RPMI8226 (cell line): Measurements from ENCODE around the gene C1QL4.
"Not testable (repeated sequence)": the region's sequence is repeated elsewhere in the genome, so short reads cannot be mapped to it uniquely, and the experiment has no call there.

Experiments
- DNase-seq: peaks from one replicate; pipeline ENCODE4 v3.0.0-alpha.2; 2015

Gene C1QL4

GRCh38 chr12:49332891-49333371 lies 4.1 kb downstream of the C1QL4 start:
- DNase-seq, result no peak

- no peak for DNase-seq
Observed at GRCh38 chr12:49332441-49332861, 4.5 kb downstream of the C1QL4 start.

- DNase-seq, result peak; percentile 45
Observed at GRCh38 chr12:49331380-49332222, 5.4 kb downstream of the C1QL4 start.

- DNase-seq, result no peak
Observed at GRCh38 chr12:49330631-49331379, 6.2 kb downstream of the C1QL4 start.

- no peak for DNase-seq
Observed at GRCh38 chr12:49330032-49330619, 6.9 kb downstream of the C1QL4 start.

GRCh38 chr12:49328816-49329215 lies 8.2 kb downstream of the C1QL4 start:
- no peak for DNase-seq

- no peak for DNase-seq
Observed at GRCh38 chr12:49327887-49328286, 9.1 kb downstream of the C1QL4 start.

GRCh38 chr12:49327368-49327767 lies 9.6 kb downstream of the C1QL4 start:
- DNase-seq, result no peak

- DNase-seq, result no peak
Observed at GRCh38 chr12:49325606-49326005, 11.4 kb downstream of the C1QL4 start.

GRCh38 chr12:49323524-49324097 lies 13.4 kb downstream of the C1QL4 start:
- DNase-seq, result no peak

- DNase-seq, result peak; percentile 99
Observed at GRCh38 chr12:49322708-49323523, 14.1 kb downstream of the C1QL4 start, which contains the start of gene TROAP. TSS of gene TROAP (plus strand) at chr12:49323255. CDS start at chr12:49323609, 354 bp downstream.

- no peak for DNase-seq
Observed at GRCh38 chr12:49322367-49322707, 14.7 kb downstream of the C1QL4 start.

GRCh38 chr12:49320411-49321103 lies 16.4 kb downstream of the C1QL4 start:
- DNase-seq, result not testable (repeated sequence)

GRCh38 chr12:49317118-49317517 lies 19.9 kb downstream of the C1QL4 start:
- not testable (repeated sequence) for DNase-seq

- DNase-seq, result no peak
Observed at GRCh38 chr12:49314811-49315210, 22.2 kb downstream of the C1QL4 start.

GRCh38 chr12:49310451-49311000 lies 26.5 kb downstream of the C1QL4 start:
- DNase-seq, result not testable (repeated sequence)

GRCh38 chr12:49309386-49309785 lies 27.6 kb downstream of the C1QL4 start:
- no peak for DNase-seq

GRCh38 chr12:49305762-49306510 lies 31.1 kb downstream of the C1QL4 start:
- no peak for DNase-seq

- no peak for DNase-seq
Observed at GRCh38 chr12:49304161-49304560, 32.8 kb downstream of the C1QL4 start.

- DNase-seq, result no peak
Observed at GRCh38 chr12:49301760-49302159, 35.2 kb downstream of the C1QL4 start.

- DNase-seq, result no peak
Observed at GRCh38 chr12:49298160-49298559, 38.8 kb downstream of the C1QL4 start.
